HL-60 (cell line): ENCODE results near the gene RAC2.
"Not testable (repeated sequence)": the region's sequence is repeated elsewhere in the genome, so short reads cannot be mapped to it uniquely, and the experiment has no call there.

Experiments used
- POLR2AphosphoS5 ChIP-seq: IDR thresholded peaks from 2 replicates; pipeline ENCODE4 v1.6.1; 2012; ENCODE audit warnings: low read depth
- TF ChIP-seq, protein P1 (sequence below): IDR thresholded peaks from one replicate; pipeline ENCODE4 v1.5.1; 2011; ENCODE audit warnings: low read length, control low read depth, inconsistent platforms; ENCODE audit not compliant: insufficient read depth

GRCh38 chr22:37251836-37252235, 7.8 kb upstream of the RAC2 start:
- TF ChIP-seq, protein P1, sequence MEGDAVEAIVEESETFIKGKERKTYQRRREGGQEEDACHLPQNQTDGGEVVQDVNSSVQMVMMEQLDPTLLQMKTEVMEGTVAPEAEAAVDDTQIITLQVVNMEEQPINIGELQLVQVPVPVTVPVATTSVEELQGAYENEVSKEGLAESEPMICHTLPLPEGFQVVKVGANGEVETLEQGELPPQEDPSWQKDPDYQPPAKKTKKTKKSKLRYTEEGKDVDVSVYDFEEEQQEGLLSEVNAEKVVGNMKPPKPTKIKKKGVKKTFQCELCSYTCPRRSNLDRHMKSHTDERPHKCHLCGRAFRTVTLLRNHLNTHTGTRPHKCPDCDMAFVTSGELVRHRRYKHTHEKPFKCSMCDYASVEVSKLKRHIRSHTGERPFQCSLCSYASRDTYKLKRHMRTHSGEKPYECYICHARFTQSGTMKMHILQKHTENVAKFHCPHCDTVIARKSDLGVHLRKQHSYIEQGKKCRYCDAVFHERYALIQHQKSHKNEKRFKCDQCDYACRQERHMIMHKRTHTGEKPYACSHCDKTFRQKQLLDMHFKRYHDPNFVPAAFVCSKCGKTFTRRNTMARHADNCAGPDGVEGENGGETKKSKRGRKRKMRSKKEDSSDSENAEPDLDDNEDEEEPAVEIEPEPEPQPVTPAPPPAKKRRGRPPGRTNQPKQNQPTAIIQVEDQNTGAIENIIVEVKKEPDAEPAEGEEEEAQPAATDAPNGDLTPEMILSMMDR: not testable (repeated sequence)
- TF ChIP-seq POLR2AphosphoS5: not testable (repeated sequence)
